GM11168 (cell line): ENCODE data around the gene TBL1XR1.

ENCODE experiments used
- in situ Hi-C: fragments of 300-500 bp; cut with MboI; formaldehyde crosslinking; loops from one replicate; pipeline ENCODE4 v1.12.0; 2022; ENCODE audit warnings: low sequenced_read_pairs; ENCODE audit not compliant: unreplicated experiment

TBL1XR1 gene

GRCh38 chr3:177197041-177197726 lies at the start of gene TBL1XR1:
Gene TBL1XR1, minus strand, starts transcription at chr3:177197482. Its CDS starts 132,505 bp downstream, at chr3:177064977.
- in situ Hi-C loops, result loop anchor here (10.0 kb wide), 1 partner anchor 142 kb away; no protein-coding TSS in a partner anchor

GRCh38 chr3:177245250-177245649 lies 48.0 kb upstream of the TBL1XR1 start:
- in situ Hi-C loops, result no loop called here

- in situ Hi-C loops, result no loop called here
These were observed 47.3 kb upstream of the TBL1XR1 start for GRCh38 chr3:177244606-177245005.

- in situ Hi-C loops, result no loop called here
These were observed 41.5 kb upstream of the TBL1XR1 start for GRCh38 chr3:177238686-177239216.

GRCh38 chr3:177237206-177237605 lies 39.9 kb upstream of the TBL1XR1 start:
- in situ Hi-C loops, result no loop called here

- in situ Hi-C loops, result no loop called here
These were observed 39.4 kb upstream of the TBL1XR1 start for GRCh38 chr3:177236704-177237103.

- in situ Hi-C loops, result no loop called here
These were observed 36.8 kb upstream of the TBL1XR1 start for GRCh38 chr3:177234121-177234520.

GRCh38 chr3:177231242-177231641 lies 34.0 kb upstream of the TBL1XR1 start:
- in situ Hi-C loops, result no loop called here

- in situ Hi-C loops, result no loop called here
These were observed 33.4 kb upstream of the TBL1XR1 start for GRCh38 chr3:177230641-177231040.

- in situ Hi-C loops, result no loop called here
These were observed 32.5 kb upstream of the TBL1XR1 start for GRCh38 chr3:177229791-177230190.

- in situ Hi-C loops, result no loop called here
These were observed 31.4 kb upstream of the TBL1XR1 start for GRCh38 chr3:177228601-177229190.

- in situ Hi-C loops, result no loop called here
These were observed 27.1 kb upstream of the TBL1XR1 start for GRCh38 chr3:177224414-177224813.

- in situ Hi-C loops, result no loop called here
These were observed 24.5 kb upstream of the TBL1XR1 start for GRCh38 chr3:177221744-177222143.

GRCh38 chr3:177220136-177220974 lies 23.1 kb upstream of the TBL1XR1 start:
- in situ Hi-C loops, result no loop called here

- in situ Hi-C loops, result no loop called here
These were observed 16.7 kb upstream of the TBL1XR1 start for GRCh38 chr3:177213801-177214535.

GRCh38 chr3:177212756-177213155 lies 15.5 kb upstream of the TBL1XR1 start:
- in situ Hi-C loops, result no loop called here

GRCh38 chr3:177212278-177212610 lies 15.0 kb upstream of the TBL1XR1 start:
- in situ Hi-C loops, result no loop called here

GRCh38 chr3:177211503-177212277 lies 14.4 kb upstream of the TBL1XR1 start:
- in situ Hi-C loops, result no loop called here

- in situ Hi-C loops, result no loop called here
These were observed 13.6 kb upstream of the TBL1XR1 start for GRCh38 chr3:177210744-177211502.
